Keratinocyte (primary cell): Measurements from ENCODE around the gene NEGR1. TPM values are rescaled to one million over a fixed set of nuclear protein-coding genes. Genes with fewer than 3 reads are reported as not detected.

Experiments used
- DNase-seq: peaks from one replicate; pipeline ENCODE4 v3.0.0-alpha.2; 2011; ENCODE audit warnings: low read depth, missing footprints, low spot score
- FAIRE-seq: peaks from 2 replicates; lab custom pipeline; 2011; peaks lifted over from hg19 to GRCh38; lab: Jason Lieb, UNC
- H2AFZ ChIP-seq: 2 replicates; pipeline ENCODE4 v1.6.0; 2012; ENCODE audit warnings: low read length, control low read depth, inconsistent platforms; ENCODE audit not compliant: control insufficient read depth
- H3K27ac ChIP-seq: 2 replicates; pipeline ENCODE4 v1.5.1; 2011; ENCODE audit warnings: low read length; ENCODE audit not compliant: control insufficient read depth, insufficient read depth
- H3K27me3 ChIP-seq: 3 replicates; pipeline ENCODE4 v1.6.0; 2011; ENCODE audit warnings: low read length; ENCODE audit not compliant: control insufficient read depth, insufficient read depth; ENCODE audit errors: extremely low read depth
- H3K36me3 ChIP-seq, 2 experiments: 2 replicates in 1 of 2; 3 replicates in 1 of 2; pipeline ENCODE4 v1.5.1; 2011; ENCODE audit warnings: low read length in 2 of 2, mild to moderate bottlenecking in 1 of 2; ENCODE audit not compliant: control insufficient read depth in 2 of 2, insufficient read depth in 2 of 2; ENCODE audit errors: extremely low read depth in 1 of 2
- H3K4me1 ChIP-seq: 3 replicates; pipeline ENCODE4 v1.5.1; 2011; ENCODE audit warnings: low read length; ENCODE audit not compliant: control insufficient read depth, insufficient read depth; ENCODE audit errors: extremely low read depth
- H3K4me2 ChIP-seq: 3 replicates; pipeline ENCODE4 v1.6.0; 2011; ENCODE audit warnings: low read depth, low read length; ENCODE audit not compliant: control insufficient read depth, insufficient read depth; ENCODE audit errors: extremely low read depth
- H3K4me3 ChIP-seq, 3 experiments: fragments of 200-600 bp in 1 of 3; sonication (generic) in 1 of 3; 2 replicates in 2 of 3; 3 replicates in 1 of 3; pipeline ENCODE4 v1.5.1; 2011 to 2016; ENCODE audit warnings: low read length in 3 of 3, mild to moderate bottlenecking in 3 of 3, control low read depth in 2 of 3, inconsistent platforms in 1 of 3, low read depth in 1 of 3, mixed read lengths in 1 of 3, mixed run types in 1 of 3, moderate library complexity in 1 of 3; ENCODE audit not compliant: control insufficient read depth in 2 of 3, insufficient read depth in 2 of 3; ENCODE audit errors: extremely low read depth in 1 of 3
- H3K79me2 ChIP-seq: 2 replicates; pipeline ENCODE4 v1.6.0; 2012; ENCODE audit warnings: low read length; ENCODE audit not compliant: control insufficient read depth, insufficient read depth
- H3K9ac ChIP-seq: 3 replicates; pipeline ENCODE4 v1.6.0; 2011; ENCODE audit warnings: low read length; ENCODE audit not compliant: control insufficient read depth, insufficient read depth; ENCODE audit errors: extremely low read depth
- H3K9me1 ChIP-seq: 3 replicates; pipeline ENCODE4 v1.6.0; 2011; ENCODE audit warnings: low read length; ENCODE audit not compliant: control insufficient read depth, insufficient read depth; ENCODE audit errors: extremely low read depth
- H3K9me3 ChIP-seq: 2 replicates; pipeline ENCODE4 v1.5.1; 2012; ENCODE audit warnings: low read depth, low read length; ENCODE audit not compliant: control insufficient read depth
- H4K20me1 ChIP-seq: 3 replicates; pipeline ENCODE4 v1.6.0; 2011; ENCODE audit warnings: low read length; ENCODE audit not compliant: control insufficient read depth, insufficient read depth; ENCODE audit errors: extremely low read depth
- EZH2 ChIP-seq: IDR thresholded peaks from one replicate; pipeline ENCODE4 v1.6.1; 2012; ENCODE audit warnings: inconsistent platforms, mild to moderate bottlenecking, low read length, moderate library complexity
- dilution Hi-C: fragments of 300-500 bp; cut with MboI; formaldehyde crosslinking; loops from one replicate; pipeline ENCODE4 v1.7.0; 2020; ENCODE audit warnings: low sequenced_read_pairs; ENCODE audit not compliant: extremely low pct_ligation_motif_present
- polyA plus RNA-seq, 5 experiments: library from polyadenylated mRNA; depleted of rRNA in 3 of 5; stranded (reverse) in 3 of 5; stranded (forward) in 1 of 5; unstranded in 1 of 5; fragments of >200 nt; gene quantifications; 1 replicate in 1 of 5; 2 replicates in 3 of 5; 3 replicates in 1 of 5; pipeline versions ENCODE4 v1.2.1 to v1.2.3, GENCODE V29; 2011 to 2012; ENCODE audit warnings: missing spikeins in 2 of 5, low read depth in 1 of 5, low replicate concordance in 1 of 5
- TF ChIP-seq, protein P1 (sequence below), 3 experiments: IDR thresholded peaks in 1 of 3; conservative IDR thresholded peaks in 1 of 3; optimal IDR thresholded peaks in 1 of 3; 2 replicates in 2 of 3; 3 replicates in 1 of 3; pipeline versions ENCODE3 to v1.5.1; 2011; ENCODE audit warnings: low read length in 3 of 3, mild to moderate bottlenecking in 3 of 3, moderate library complexity in 2 of 3, control low read depth in 1 of 3, inconsistent platforms in 1 of 3; ENCODE audit not compliant: insufficient read depth in 2 of 3; ENCODE audit errors: extremely low read depth in 1 of 3

NEGR1 gene
- polyA plus RNA-seq, 1 donor (not counting 4 experiments of a cell fraction or from before 2014, with no cell fraction given), result 1.6 TPM

DNA sequence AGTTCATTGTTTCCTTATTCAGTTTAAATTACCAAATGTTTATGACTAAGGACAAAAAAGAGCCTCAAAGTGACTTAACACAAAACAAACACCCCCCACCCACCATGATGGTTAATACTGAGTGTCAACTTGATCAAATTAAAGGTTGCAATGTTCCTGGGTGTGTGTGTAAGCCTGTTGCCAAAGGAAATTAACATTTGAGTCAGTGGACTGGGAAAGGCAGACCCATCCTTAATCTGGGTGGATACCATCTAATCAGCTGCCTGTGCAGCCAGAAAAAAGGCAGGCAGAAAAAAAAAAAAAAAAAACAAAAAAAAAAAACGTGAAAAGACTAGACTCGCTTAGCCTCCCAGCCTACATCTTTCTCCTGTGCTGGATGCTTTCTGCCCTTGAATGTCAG lies 543.4 kb downstream of the NEGR1 start:
- dilution Hi-C loops, result no loop called here
- Histone ChIP-seq H2AFZ (no peak overlapping the region), H3K4me1 (no peaks in the 10 kb centered on the region), H3K36me3 (no peaks in the 10 kb centered on the region), H3K27me3 (no peaks in the 10 kb centered on the region), H3K4me2 (no peak overlapping the region), H3K9me1 (no peaks in the 10 kb centered on the region), H4K20me1 (no peaks in the 10 kb centered on the region), H3K4me3 (no peak overlapping the region), H3K9ac (no peak overlapping the region), H3K79me2 (no peaks in the 10 kb centered on the region), H3K9me3 (no peaks in the 10 kb centered on the region), H3K27ac (no peak overlapping the region)
- DNase-seq (no peak), FAIRE-seq (no peak)
- TF ChIP-seq EZH2, result no peak
- TF ChIP-seq, protein P1, sequence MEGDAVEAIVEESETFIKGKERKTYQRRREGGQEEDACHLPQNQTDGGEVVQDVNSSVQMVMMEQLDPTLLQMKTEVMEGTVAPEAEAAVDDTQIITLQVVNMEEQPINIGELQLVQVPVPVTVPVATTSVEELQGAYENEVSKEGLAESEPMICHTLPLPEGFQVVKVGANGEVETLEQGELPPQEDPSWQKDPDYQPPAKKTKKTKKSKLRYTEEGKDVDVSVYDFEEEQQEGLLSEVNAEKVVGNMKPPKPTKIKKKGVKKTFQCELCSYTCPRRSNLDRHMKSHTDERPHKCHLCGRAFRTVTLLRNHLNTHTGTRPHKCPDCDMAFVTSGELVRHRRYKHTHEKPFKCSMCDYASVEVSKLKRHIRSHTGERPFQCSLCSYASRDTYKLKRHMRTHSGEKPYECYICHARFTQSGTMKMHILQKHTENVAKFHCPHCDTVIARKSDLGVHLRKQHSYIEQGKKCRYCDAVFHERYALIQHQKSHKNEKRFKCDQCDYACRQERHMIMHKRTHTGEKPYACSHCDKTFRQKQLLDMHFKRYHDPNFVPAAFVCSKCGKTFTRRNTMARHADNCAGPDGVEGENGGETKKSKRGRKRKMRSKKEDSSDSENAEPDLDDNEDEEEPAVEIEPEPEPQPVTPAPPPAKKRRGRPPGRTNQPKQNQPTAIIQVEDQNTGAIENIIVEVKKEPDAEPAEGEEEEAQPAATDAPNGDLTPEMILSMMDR (optimal IDR thresholded peaks at IDR 0.05 in 1 of 3, IDR thresholded peaks at IDR 0.05 in 1 of 3, conservative IDR thresholded peaks at IDR 0.05 in 1 of 3; ENCODE audit: extremely low read depth in 1 of 3, insufficient read depth in 2 of 3, low read length in 3 of 3), result no peak

DNA sequence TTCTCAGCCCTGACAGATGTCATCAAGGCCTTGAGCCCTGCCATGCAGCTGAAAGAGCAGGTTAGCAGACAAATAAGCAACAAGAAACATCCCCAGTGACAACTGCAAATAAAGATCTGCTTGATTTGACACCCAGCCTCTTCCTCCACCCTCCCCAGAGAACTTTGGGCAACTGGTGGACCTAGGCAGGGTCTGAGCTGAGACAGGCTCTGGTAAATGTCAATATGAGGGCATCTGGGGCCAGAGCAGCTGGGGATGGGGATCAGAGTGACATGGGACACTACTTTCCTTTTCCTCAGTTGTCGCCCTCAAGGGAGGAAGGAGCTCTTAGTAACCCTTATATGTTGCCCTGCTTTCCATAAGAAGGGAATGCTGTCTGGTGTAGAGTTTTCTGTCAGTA lies 544.1 kb downstream of the NEGR1 start:
- no peaks in the 10 kb centered on the region for H3K36me3 ChIP-seq
- H3K4me1 ChIP-seq, result no peaks in the 10 kb centered on the region
- no peak overlapping the region for H3K4me3 ChIP-seq
- H3K9me1 ChIP-seq, result no peaks in the 10 kb centered on the region
- no peak overlapping the region for H3K9ac ChIP-seq
- no peaks in the 10 kb centered on the region for H3K27me3 ChIP-seq
- FAIRE-seq (no peak), DNase-seq (no peak)
- H2AFZ ChIP-seq, result no peak overlapping the region
- H3K4me2 ChIP-seq, result no peak overlapping the region
- dilution Hi-C loops, result no loop called here
- H4K20me1 ChIP-seq, result no peaks in the 10 kb centered on the region
- TF ChIP-seq EZH2, result no peak
- TF ChIP-seq, protein P1 (optimal IDR thresholded peaks at IDR 0.05 in 1 of 3, IDR thresholded peaks at IDR 0.05 in 1 of 3, conservative IDR thresholded peaks at IDR 0.05 in 1 of 3; ENCODE audit: extremely low read depth in 1 of 3, insufficient read depth in 2 of 3, low read length in 3 of 3), result no peak
- H3K9me3 ChIP-seq, result no peaks in the 10 kb centered on the region
- no peaks in the 10 kb centered on the region for H3K79me2 ChIP-seq
- H3K27ac ChIP-seq, result no peak overlapping the region
